GM12801 (cell line): ENCODE data around the gene AQP1.

Experiments used
- CTCF ChIP-seq: IDR thresholded peaks from one replicate; pipeline ENCODE4 v1.5.1; 2011; ENCODE audit warnings: control low read depth; ENCODE audit not compliant: insufficient read length; ENCODE audit errors: extremely low read depth

Gene AQP1

GRCh38 chr7:30971840-30972563, 60.3 kb downstream of the AQP1 start:
- no peak for TF ChIP-seq CTCF

DNA sequence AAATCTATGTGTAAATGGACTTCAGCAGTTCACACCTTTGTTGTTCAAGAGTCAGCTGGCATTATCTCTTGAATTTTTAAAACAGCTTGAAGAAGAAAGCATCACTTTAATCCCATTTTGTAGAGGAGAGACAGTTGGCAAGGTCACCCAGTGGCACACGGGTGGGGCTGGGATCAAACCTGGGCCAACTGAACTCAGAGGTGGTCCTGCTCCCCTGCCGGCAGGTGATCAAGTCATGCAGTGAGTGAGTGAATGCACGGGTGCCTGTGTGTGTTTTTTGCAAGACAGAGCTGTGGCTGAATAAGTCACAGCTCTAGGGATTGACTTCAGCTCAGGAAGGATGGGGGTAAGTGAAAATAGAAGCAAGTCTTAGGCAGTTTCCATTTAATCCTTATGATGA, 61.6 kb downstream of the AQP1 start:
- TF ChIP-seq CTCF = no peak

GRCh38 chr7:30973791-30974604, 62.3 kb downstream of the AQP1 start:
- TF ChIP-seq CTCF = no peak

GRCh38 chr7:30974605-30975255, 63.1 kb downstream of the AQP1 start:
- no peak for TF ChIP-seq CTCF
